Lower lobe of right lung (tissue), 2 donors: Measurements from ENCODE around the gene ADAMTS17. TPM values are rescaled to one million over a fixed set of nuclear protein-coding genes. Genes with fewer than 3 reads are reported as not detected.

Experiments used
- ATAC-seq, 2 donors: fragments of 200-7000 bp; cut with Tn5 transposase; one replicate each; pipeline ENCODE4 v1.9.1; 2020 to 2022; ENCODE audit warnings: mild to moderate bottlenecking in 2 of 2, moderate library complexity in 2 of 2
- DNase-seq: peaks from one replicate; pipeline ENCODE4 v3.0.0-alpha.2; 2020
- H3K27ac ChIP-seq: fragments of 200-600 bp; one replicate; pipeline ENCODE4 v1.8.0; 2022
- H3K27me3 ChIP-seq: fragments of 200-600 bp; one replicate; pipeline ENCODE4 v1.8.0; 2022; ENCODE audit warnings: low read depth
- H3K36me3 ChIP-seq: fragments of 200-600 bp; one replicate; pipeline ENCODE4 v1.8.0; 2022; ENCODE audit warnings: mild to moderate bottlenecking
- H3K4me1 ChIP-seq: fragments of 200-600 bp; one replicate; pipeline ENCODE4 v1.8.0; 2022
- H3K4me3 ChIP-seq: fragments of 200-600 bp; one replicate; pipeline ENCODE4 v1.8.0; 2022; ENCODE audit warnings: mild to moderate bottlenecking
- H3K9me3 ChIP-seq: fragments of 200-600 bp; one replicate; pipeline ENCODE4 v1.8.0; 2022
- CTCF ChIP-seq: fragments of 200-600 bp; IDR thresholded peaks from one replicate; pipeline ENCODE4 v1.8.0; 2022; ENCODE audit warnings: antibody characterized with exemption, mild to moderate bottlenecking
- intact Hi-C: fragments of 100-400 bp; cut with DNase I; formaldehyde crosslinking; loops from one replicate; pipeline ENCODE4 v1.11.0; 2022
- total RNA-seq: library from RNA; stranded (reverse); fragmentation: NEBNext Ultra II Directional; extraction: Animal tissue kit (Norgen Biotek cat#: 25700); gene quantifications from one replicate; pipeline ENCODE4 v1.2.1, GENCODE V29; 2021
- donor health status: DM: no; HTN: yes; CAD: no; lungs with severe emphysema.

Gene ADAMTS17
- total RNA-seq, 1 donor from 2014 or later, result 3.0 TPM

GRCh38 chr15:100108846-100109245, 232.9 kb downstream of the ADAMTS17 start:
- Histone ChIP-seq H3K27ac (no peak overlapping the region), H3K27me3 (no peaks in the 10 kb centered on the region), H3K4me1 (peaks cover 28% of the 10 kb centered on the region), H3K36me3 (no peaks in the 10 kb centered on the region), H3K9me3 (no peaks in the 10 kb centered on the region), H3K4me3 (no peak overlapping the region)
- no peak for DNase-seq
- intact Hi-C loops, result no loop called here
- TF ChIP-seq CTCF, result no peak
- no peak for ATAC-seq

- Histone ChIP-seq H3K4me3 (no peak overlapping the region), H3K36me3 (no peaks in the 10 kb centered on the region), H3K27me3 (no peaks in the 10 kb centered on the region), H3K4me1 (peaks cover 23% of the 10 kb centered on the region), H3K9me3 (no peaks in the 10 kb centered on the region), H3K27ac (no peak overlapping the region)
- TF ChIP-seq CTCF, result no peak
- DNase-seq, result no peak
- intact Hi-C loops, result no loop called here
- ATAC-seq, result no peak
Measured at GRCh38 chr15:100108346-100108745, 233.4 kb downstream of the ADAMTS17 start.

DNA sequence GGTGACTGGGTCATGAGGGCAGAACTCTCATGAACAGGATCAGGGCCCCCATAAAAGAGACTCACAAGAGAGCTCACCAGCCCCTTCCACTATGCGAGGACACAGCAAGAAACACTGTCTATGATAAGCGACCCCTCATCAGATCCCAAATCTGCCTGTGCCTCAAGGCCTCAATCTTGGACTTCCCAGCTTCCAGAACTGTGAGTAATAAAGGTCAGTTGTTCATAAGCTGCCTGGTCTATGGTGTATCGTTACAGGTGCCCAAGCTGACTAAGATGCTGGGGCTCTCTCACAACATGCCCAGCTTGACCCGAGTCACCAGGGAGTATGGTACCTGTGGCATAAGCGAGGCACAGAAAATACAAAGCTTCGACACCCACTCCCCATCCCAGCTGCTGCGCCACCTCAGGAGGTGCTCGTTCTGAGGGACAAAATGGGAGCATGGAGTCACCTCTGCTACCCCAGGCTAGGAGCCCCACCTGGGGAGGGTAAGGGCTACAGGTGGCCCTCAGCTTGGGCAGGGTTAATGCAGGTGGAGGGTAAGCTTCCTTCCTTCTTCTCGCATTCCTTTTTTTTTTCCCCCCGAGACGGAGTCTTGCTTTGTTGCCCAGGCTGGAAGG, 234.1 kb downstream of the ADAMTS17 start:
- Histone ChIP-seq H3K27ac (no peak overlapping the region), H3K27me3 (no peaks in the 10 kb centered on the region), H3K4me1 (peaks cover 20% of the 10 kb centered on the region), H3K36me3 (no peaks in the 10 kb centered on the region), H3K9me3 (no peaks in the 10 kb centered on the region), H3K4me3 (no peak overlapping the region)
- ATAC-seq (no peak), DNase-seq (no peak)
- no peak for TF ChIP-seq CTCF
- intact Hi-C loops, result no loop called here

GRCh38 chr15:100107151-100107550, 234.6 kb downstream of the ADAMTS17 start:
- intact Hi-C loops, result no loop called here
- Histone ChIP-seq H3K9me3 (no peaks in the 10 kb centered on the region), H3K4me1 (peaks cover 16% of the 10 kb centered on the region), H3K27me3 (no peaks in the 10 kb centered on the region), H3K36me3 (no peaks in the 10 kb centered on the region), H3K4me3 (no peak overlapping the region), H3K27ac (no peak overlapping the region)
- DNase-seq (no peak), ATAC-seq (no peak)
- no peak for TF ChIP-seq CTCF

DNA sequence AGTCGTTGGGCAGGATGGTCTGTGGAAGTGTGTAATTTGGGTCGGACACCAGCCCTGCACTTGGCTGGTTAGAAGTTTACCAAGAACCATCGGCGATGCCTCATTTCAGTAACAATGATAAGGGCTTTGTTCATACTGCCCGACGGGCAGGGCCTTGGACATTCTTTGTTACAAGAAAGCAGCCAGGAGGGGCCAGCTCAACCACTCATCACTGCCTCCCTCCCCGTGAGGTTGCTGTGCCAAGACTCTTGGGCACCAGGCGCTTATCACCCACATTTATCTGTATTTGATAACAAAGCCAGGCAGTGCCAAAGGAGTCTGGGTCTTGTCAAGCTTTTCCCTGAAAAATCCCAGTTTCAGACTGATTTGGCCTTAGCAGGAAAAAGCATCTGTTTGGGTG, 235.0 kb downstream of the ADAMTS17 start:
- no peak overlapping the region for H3K27ac ChIP-seq
- TF ChIP-seq CTCF, result no peak
- H3K36me3 ChIP-seq, result no peaks in the 10 kb centered on the region
- H3K9me3 ChIP-seq, result no peaks in the 10 kb centered on the region
- intact Hi-C loops, result no loop called here
- ATAC-seq (no peak), DNase-seq (no peak)
- H3K4me3 ChIP-seq, result no peak overlapping the region
- no peaks in the 10 kb centered on the region for H3K27me3 ChIP-seq
- H3K4me1 ChIP-seq, result peaks cover 12% of the 10 kb centered on the region
